Smooth muscle cell (in vitro differentiated cells): ENCODE measurements around the gene GMDS. TPM values are rescaled to one million over a fixed set of nuclear protein-coding genes. Genes with fewer than 3 reads are reported as not detected.

Experiments used
- DNase-seq: peaks from one replicate; lab custom pipeline; 2025; ENCODE audit not compliant: unreplicated experiment; lab: John Stamatoyannopoulos, UW
- H2AFZ ChIP-seq: fragments of 200-600 bp; sonication (generic); 2 replicates; pipeline ENCODE4 v1.6.0; 2016; ENCODE audit warnings: antibody characterized with exemption, low read depth, mild to moderate bottlenecking
- H3F3A ChIP-seq: fragments of 200-600 bp; sonication (generic); 2 replicates; pipeline ENCODE4 v1.6.0; 2017; ENCODE audit warnings: antibody characterized with exemption, low read depth
- H3K27ac ChIP-seq: fragments of 200-600 bp; sonication (generic); 2 replicates; pipeline ENCODE4 v1.5.1; 2016; ENCODE audit warnings: low read depth, mild to moderate bottlenecking
- H3K27me3 ChIP-seq: fragments of 200-600 bp; sonication (generic); 2 replicates; pipeline ENCODE4 v1.6.1; 2016; ENCODE audit warnings: low read depth, mild to moderate bottlenecking
- H3K36me3 ChIP-seq: fragments of 200-600 bp; sonication (generic); 2 replicates; pipeline ENCODE4 v1.5.1; 2016; ENCODE audit warnings: low read depth
- H3K4me1 ChIP-seq: fragments of 200-600 bp; sonication (generic); 2 replicates; pipeline ENCODE4 v1.5.1; 2016; ENCODE audit warnings: low read depth
- H3K4me2 ChIP-seq: fragments of 200-600 bp; sonication (generic); 2 replicates; pipeline ENCODE4 v1.6.0; 2016; ENCODE audit warnings: mild to moderate bottlenecking
- H3K4me3 ChIP-seq: fragments of 200-600 bp; sonication (generic); 2 replicates; pipeline ENCODE4 v1.5.1; 2016; ENCODE audit warnings: mild to moderate bottlenecking
- H3K79me2 ChIP-seq: fragments of 200-600 bp; sonication (generic); 2 replicates; pipeline ENCODE4 v1.6.0; 2016; ENCODE audit warnings: low read depth, mild to moderate bottlenecking
- H3K9ac ChIP-seq: fragments of 200-600 bp; sonication (generic); 2 replicates; pipeline ENCODE4 v1.6.0; 2016; ENCODE audit warnings: low read depth
- H3K9me3 ChIP-seq: fragments of 200-600 bp; sonication (generic); replicated peaks from 2 replicates; pipeline ENCODE4 v1.5.1; 2016; ENCODE audit warnings: low read depth
- H4K20me1 ChIP-seq: fragments of 200-600 bp; sonication (generic); 2 replicates; pipeline ENCODE4 v1.6.0; 2016; ENCODE audit warnings: low read depth
- WGBS: methylation state at CpG from one replicate; pipeline ENCODE4 v1.1.7; 2016; ENCODE audit warnings: low lambda C conversion rate; 5-methylcytosine and 5-hydroxymethylcytosine counted together
- polyA plus RNA-seq: library from polyadenylated mRNA; unstranded; fragments of >200 nt; fragmentation: Nextera tagmentation; extraction: Ambion mirVana; gene quantifications from 2 replicates; pipeline ENCODE4 v1.2.1, GENCODE V29; 2016
- total RNA-seq: library from RNA; depleted of rRNA; stranded (reverse); fragments of >200 nt; gene quantifications from 2 replicates; pipeline ENCODE4 v1.2.3, GENCODE V29; 2014
- TF ChIP-seq, protein P1 (sequence below): fragments of 200-600 bp; sonication (generic); IDR thresholded peaks from 2 replicates; pipeline ENCODE4 v1.5.1; 2017; ENCODE audit warnings: borderline replicate concordance, mild to moderate bottlenecking, antibody characterized with exemption; ENCODE audit not compliant: insufficient read depth, poor library complexity, severe bottlenecking

Gene GMDS
- total and polyA plus RNA-seq, 2 experiments from 2014 or later = 3.7 to 8.5 TPM

DNA sequence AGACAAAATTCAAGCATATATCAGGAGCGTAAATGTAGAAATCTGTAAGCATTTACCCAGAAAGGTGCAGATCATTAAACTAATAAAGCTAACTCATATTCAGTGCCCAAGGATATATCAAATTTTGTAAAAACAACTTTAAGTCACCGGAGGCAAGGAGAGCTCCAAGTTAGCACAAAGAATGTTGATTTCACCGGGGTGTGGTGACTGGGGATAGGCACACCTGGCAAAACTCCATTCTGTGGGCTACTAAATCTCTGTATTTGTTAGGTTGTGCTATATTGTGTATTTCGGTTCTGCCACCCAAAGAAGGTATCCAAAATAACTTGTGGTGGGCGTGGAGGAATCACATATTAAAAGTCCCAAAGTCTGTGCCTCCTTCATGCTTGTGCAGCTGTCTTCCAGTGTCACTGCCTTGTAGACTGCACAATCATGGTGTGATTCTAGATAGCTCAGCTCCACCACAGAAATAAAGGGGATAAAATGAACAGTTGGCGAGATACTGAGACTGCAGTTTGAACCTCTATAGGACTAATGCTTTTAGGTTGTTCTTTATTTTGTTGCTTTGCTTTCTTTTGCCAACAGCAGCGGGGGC, 111.6 kb downstream of the GMDS start:
- H3K4me2 ChIP-seq = no peak overlapping the region
- no peaks in the 10 kb centered on the region for H3K27me3 ChIP-seq
- H3K9ac ChIP-seq = no peak overlapping the region
- no peaks in the 10 kb centered on the region for H3K36me3 ChIP-seq
- H3K9me3 ChIP-seq = no peaks in the 10 kb centered on the region
- H4K20me1 ChIP-seq = no peaks in the 10 kb centered on the region
- H3F3A ChIP-seq = no peaks in the 10 kb centered on the region
- no peak for DNase-seq
- H3K4me1 ChIP-seq = no peaks in the 10 kb centered on the region
- H2AFZ ChIP-seq = no peak overlapping the region
- no peak overlapping the region for H3K27ac ChIP-seq
- H3K79me2 ChIP-seq = no peaks in the 10 kb centered on the region
- H3K4me3 ChIP-seq = no peak overlapping the region
- 91% methylated on average over 7 of the region's 7 CpGs for WGBS
- TF ChIP-seq, protein P1, sequence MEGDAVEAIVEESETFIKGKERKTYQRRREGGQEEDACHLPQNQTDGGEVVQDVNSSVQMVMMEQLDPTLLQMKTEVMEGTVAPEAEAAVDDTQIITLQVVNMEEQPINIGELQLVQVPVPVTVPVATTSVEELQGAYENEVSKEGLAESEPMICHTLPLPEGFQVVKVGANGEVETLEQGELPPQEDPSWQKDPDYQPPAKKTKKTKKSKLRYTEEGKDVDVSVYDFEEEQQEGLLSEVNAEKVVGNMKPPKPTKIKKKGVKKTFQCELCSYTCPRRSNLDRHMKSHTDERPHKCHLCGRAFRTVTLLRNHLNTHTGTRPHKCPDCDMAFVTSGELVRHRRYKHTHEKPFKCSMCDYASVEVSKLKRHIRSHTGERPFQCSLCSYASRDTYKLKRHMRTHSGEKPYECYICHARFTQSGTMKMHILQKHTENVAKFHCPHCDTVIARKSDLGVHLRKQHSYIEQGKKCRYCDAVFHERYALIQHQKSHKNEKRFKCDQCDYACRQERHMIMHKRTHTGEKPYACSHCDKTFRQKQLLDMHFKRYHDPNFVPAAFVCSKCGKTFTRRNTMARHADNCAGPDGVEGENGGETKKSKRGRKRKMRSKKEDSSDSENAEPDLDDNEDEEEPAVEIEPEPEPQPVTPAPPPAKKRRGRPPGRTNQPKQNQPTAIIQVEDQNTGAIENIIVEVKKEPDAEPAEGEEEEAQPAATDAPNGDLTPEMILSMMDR = no peak

DNA sequence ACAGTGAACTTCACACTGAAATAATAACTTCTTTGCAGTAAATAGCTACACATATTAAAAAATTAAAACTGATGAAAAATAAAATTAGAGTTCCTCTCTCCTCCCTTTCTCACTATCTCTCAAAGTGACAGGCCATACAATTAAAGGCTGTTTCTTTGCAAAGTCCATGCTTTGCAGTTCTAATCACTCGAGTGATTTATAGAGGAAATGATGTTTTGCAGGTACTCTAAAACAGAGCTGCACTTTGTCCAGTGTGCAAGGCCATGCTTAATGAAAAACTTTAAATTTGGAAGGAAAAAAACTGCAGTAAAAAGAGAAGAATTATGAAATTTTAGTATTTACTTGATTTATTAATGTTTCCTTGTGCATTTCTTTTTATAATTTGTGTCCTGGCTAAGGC, 112.5 kb downstream of the GMDS start:
- no peaks in the 10 kb centered on the region for H3K4me1 ChIP-seq
- H3K4me2 ChIP-seq = no peak overlapping the region
- H3F3A ChIP-seq = no peaks in the 10 kb centered on the region
- WGBS = 41% methylated on average over 1 of the region's 1 CpG
- H3K27me3 ChIP-seq = no peaks in the 10 kb centered on the region
- H3K4me3 ChIP-seq = no peak overlapping the region
- H4K20me1 ChIP-seq = no peaks in the 10 kb centered on the region
- no peak overlapping the region for H3K9ac ChIP-seq
- no peak for DNase-seq
- no peaks in the 10 kb centered on the region for H3K9me3 ChIP-seq
- no peaks in the 10 kb centered on the region for H3K79me2 ChIP-seq
- TF ChIP-seq, protein P1 = no peak
- no peak overlapping the region for H3K27ac ChIP-seq
- H3K36me3 ChIP-seq = no peaks in the 10 kb centered on the region
- no peak overlapping the region for H2AFZ ChIP-seq

DNA sequence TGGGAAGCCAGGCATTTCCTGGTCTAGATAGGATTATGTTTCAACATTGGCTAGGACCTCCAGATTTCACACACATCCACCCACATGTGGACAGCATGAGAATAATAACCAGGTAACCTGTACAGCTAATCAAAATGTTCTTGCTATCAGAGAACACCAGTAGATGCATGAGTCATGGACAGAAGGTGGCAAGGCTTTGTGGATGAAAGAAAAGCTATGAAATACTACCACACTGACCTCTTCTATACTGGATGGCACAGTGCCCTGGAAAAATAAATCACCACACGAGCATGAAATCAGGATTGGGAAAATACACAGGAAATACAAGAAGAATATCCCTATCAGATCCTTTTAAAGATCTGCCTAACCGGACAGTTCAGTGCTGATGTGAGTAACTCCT, 113.0 kb downstream of the GMDS start:
- H3K4me3 ChIP-seq = no peak overlapping the region
- no peaks in the 10 kb centered on the region for H4K20me1 ChIP-seq
- DNase-seq = no peak
- H2AFZ ChIP-seq = no peak overlapping the region
- H3F3A ChIP-seq = no peaks in the 10 kb centered on the region
- H3K9me3 ChIP-seq = no peaks in the 10 kb centered on the region
- no peak overlapping the region for H3K27ac ChIP-seq
- no peaks in the 10 kb centered on the region for H3K27me3 ChIP-seq
- no peaks in the 10 kb centered on the region for H3K36me3 ChIP-seq
- TF ChIP-seq, protein P1 = no peak
- H3K4me1 ChIP-seq = no peaks in the 10 kb centered on the region
- no peaks in the 10 kb centered on the region for H3K79me2 ChIP-seq
- no peak overlapping the region for H3K4me2 ChIP-seq
- 55% methylated on average over 2 of the region's 2 CpGs for WGBS
- H3K9ac ChIP-seq = no peak overlapping the region

DNA sequence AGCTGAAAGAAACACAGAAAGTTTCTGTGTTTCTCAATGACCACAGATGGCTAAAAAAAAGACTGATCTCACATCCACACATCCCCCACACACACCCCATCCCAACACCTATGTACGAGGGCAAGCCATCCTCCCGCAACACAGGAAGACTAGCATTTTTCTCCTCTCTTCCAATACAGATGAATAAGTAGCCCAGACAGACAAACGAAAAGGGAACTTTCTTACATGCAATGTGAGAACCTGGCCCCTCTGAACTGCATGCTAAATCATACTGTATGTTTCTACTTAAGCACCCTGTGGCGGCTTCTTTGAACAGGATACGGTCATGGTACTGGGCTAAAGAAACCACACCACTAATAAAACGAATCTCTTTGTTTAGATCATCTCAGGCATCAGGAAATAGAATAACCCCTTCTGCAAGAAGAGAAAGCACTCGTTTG, 116.2 kb downstream of the GMDS start:
- WGBS = 53% methylated on average over 7 of the region's 7 CpGs

More for the DNA sequence above, 116.2 kb downstream of the GMDS start:
- H3K9ac ChIP-seq = no peak overlapping the region
- H3K9me3 ChIP-seq = no peaks in the 10 kb centered on the region
- H4K20me1 ChIP-seq = no peaks in the 10 kb centered on the region
- no peaks in the 10 kb centered on the region for H3F3A ChIP-seq
- no peaks in the 10 kb centered on the region for H3K27me3 ChIP-seq
- H3K4me2 ChIP-seq = peak overlapping the region; percentile 12
- no peak overlapping the region for H3K4me3 ChIP-seq
- H3K36me3 ChIP-seq = no peaks in the 10 kb centered on the region
- H2AFZ ChIP-seq = no peak overlapping the region
- TF ChIP-seq, protein P1 = no peak
- DNase-seq = no peak
- H3K79me2 ChIP-seq = no peaks in the 10 kb centered on the region
- H3K4me1 ChIP-seq = no peaks in the 10 kb centered on the region
- H3K27ac ChIP-seq = no peak overlapping the region
